Measurements from ENCODE around the gene UBXN2A. TPM values are rescaled to one million over a fixed set of nuclear protein-coding genes. Genes with fewer than 3 reads are reported as not detected.
"Not testable (repeated sequence)": the region's sequence is repeated elsewhere in the genome, so short reads cannot be mapped to it uniquely, and the experiment has no call there.

The UBXN2A gene
- total RNA-seq, 1 experiment from 2014 or later: 39.9 TPM

- peak in 1 of 2 experiments; percentile 48 for DNase-seq
- Histone ChIP-seq H3K27ac (peak overlapping the region; percentile 97), H3K4me3 (peak overlapping the region; percentile 95), H3K27me3 (no peaks in the 10 kb centered on the region), H3K9me3 (replicated peaks) (no peaks in the 10 kb centered on the region), H3K4me1 (no peaks in the 10 kb centered on the region), H3K36me3 (no peaks in the 10 kb centered on the region)
Measured at GRCh38 chr2:23924589-23925359, 15.5 kb upstream of the UBXN2A start.

GRCh38 chr2:23925702-23926289 is 14.5 kb upstream of the UBXN2A start:
- Histone ChIP-seq H3K36me3 (no peaks in the 10 kb centered on the region), H3K4me3 (peak overlapping the region; percentile 95), H3K4me1 (no peaks in the 10 kb centered on the region), H3K9me3 (replicated peaks) (no peaks in the 10 kb centered on the region), H3K27me3 (no peaks in the 10 kb centered on the region), H3K27ac (peak overlapping the region; percentile 97)
- DNase-seq: peak; percentile 65 to 83

DNA sequence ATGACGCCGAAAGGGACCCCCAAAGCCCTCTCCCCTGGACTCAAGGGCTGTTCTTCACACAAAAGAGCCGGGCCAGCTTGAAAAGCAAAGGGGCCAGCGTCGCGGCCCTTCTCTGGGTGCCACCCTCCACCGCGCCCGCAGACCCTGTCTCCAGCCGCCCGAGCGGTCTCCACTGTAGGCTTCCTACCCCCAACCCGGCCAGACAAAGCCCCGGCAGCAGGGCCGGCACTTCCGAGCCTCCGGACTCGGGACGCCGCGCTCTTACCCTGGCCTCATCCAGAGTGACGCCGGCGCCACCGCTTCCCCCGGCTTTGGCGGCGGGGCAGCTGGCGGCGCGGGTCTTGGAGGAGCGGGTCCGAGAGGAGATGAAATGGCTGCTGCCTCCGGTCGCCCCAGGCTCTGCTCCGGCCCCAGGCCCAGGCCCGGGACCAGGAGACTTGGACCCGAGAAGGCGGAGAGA is 13.9 kb upstream of the UBXN2A start:
- Histone ChIP-seq H3K4me1 (no peaks in the 10 kb centered on the region), H3K4me3 (peak overlapping the region; percentile 95), H3K9me3 (replicated peaks) (no peaks in the 10 kb centered on the region), H3K36me3 (no peaks in the 10 kb centered on the region), H3K27ac (peak overlapping the region; percentile 97), H3K27me3 (no peaks in the 10 kb centered on the region)
- peak; percentile 67 to 75 for DNase-seq

DNA sequence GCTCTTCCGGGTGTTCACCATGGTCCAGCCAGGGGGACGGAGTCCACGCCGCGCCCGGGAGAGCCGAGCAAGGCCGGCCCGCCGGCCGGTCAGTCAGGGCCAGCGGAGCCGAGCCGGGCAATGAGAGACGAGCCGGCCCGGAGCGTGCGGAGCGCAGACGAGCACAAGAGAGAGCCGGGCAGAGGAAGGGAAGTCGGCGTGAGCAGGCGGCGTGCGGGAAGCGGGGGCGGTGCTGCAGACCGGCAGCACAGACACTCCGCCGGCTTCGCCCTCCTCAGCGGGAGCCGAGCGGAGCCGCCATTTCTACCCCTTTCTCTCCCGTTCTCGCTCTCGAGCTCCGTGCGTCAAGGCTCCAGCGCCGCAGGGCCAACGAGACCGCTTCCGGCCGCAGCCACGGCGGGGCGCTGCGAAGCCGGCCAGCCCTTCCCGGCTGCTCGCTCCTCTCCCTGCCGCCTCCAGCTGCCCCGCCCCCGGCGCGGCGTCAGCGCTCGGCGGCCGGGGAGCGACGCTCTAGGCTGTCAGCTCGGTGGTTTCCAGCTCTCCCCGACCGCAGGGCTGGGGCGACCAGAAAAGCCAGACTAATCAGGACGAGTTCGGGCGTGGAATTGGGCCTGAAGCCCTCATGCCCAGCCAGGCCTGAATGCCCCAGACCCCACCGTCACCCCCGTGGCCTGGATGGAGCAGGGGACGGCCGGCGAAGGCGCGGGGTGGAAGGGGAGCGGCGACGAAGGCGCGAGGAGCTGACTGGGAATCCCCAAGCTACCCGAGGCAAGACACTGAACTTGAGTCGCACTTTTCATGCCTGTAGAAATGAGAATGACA is 13.3 kb upstream of the UBXN2A start, which contains the start of gene ATAD2B:
Gene ATAD2B, minus strand, starts transcription at position 374 of the 822 bp plus-strand sequence. Its CDS starts 353 bp downstream, at position 21.
- Histone ChIP-seq H3K27ac (peak within 1 kb of the TSS; percentile 97), H3K36me3 (no peaks in the 10 kb centered on the region), H3K4me3 (peak within 1 kb of the TSS; percentile 95), H3K4me1 (no peaks in the 10 kb centered on the region), H3K27me3 (no peaks in the 10 kb centered on the region), H3K9me3 (replicated peaks) (no peaks in the 10 kb centered on the region)
- peak; percentile 94 to 98 for DNase-seq

GRCh38 chr2:23934259-23934658 is 6.0 kb upstream of the UBXN2A start:
- H3K36me3 ChIP-seq: no peaks in the 10 kb centered on the region
- no peaks in the 10 kb centered on the region for H3K9me3 ChIP-seq (replicated peaks)
- H3K27ac ChIP-seq: no peak overlapping the region
- H3K4me1 ChIP-seq: no peaks in the 10 kb centered on the region
- H3K4me3 ChIP-seq: no peak overlapping the region
- no peak for DNase-seq
- H3K27me3 ChIP-seq: no peaks in the 10 kb centered on the region

DNA sequence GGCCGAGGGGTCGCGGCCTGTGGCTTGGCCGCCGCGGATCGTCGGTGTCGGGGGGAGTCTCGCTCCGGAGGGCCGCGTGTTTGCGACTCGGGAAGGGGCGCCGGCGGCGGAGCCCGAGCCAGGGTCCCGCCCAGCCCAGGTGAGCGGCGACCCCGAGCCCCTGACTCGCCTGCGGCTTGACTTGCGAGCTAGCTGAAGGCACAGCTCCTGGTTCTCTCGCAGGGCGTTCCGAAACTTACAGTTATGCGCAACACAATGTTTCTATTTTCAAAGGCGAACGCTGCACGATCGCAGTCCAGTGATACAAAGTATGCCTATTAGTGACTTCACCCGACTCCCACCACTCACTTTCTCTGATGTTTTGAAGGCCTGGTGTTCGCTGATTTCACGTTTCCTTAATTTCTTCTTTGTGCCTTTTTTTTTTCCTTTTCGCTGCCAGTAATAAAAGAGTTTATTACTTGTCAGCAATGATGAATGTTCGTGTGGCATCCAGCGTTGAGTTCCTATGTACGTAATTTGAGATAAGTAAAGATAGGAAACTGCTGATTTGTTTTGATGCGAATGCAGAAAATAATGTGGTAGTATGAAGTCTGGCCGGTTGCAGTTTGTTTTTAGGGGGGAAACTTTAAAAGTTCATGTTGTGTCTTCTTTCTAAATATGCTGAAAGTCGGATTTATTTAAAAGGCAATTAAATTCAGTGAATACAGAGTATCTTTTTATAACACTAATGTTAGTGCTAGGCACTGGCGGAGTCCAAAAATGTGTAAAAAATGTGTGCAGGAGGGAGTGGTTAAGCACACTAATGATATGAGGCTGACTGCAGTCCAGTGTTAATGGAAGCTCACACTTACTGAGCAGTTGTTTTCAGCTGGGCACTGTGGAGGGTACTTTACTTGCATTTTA is 706 bp downstream of the UBXN2A start:
- DNase-seq: peak; percentile 67 to 77
- Histone ChIP-seq H3K4me3 (peak overlapping the region; percentile 79), H3K27ac (peak overlapping the region; percentile 56), H3K36me3 (peaks cover 9% of the 10 kb centered on the region; the same call in 1 of the 2 replicates), H3K4me1 (peaks cover 12% of the 10 kb centered on the region; the same call in 1 of the 2 replicates), H3K9me3 (replicated peaks) (no peaks in the 10 kb centered on the region), H3K27me3 (no peaks in the 10 kb centered on the region)

- Histone ChIP-seq H3K9me3 (replicated peaks) (no peaks in the 10 kb centered on the region), H3K36me3 (peaks cover 9% of the 10 kb centered on the region; the same call in 1 of the 2 replicates), H3K4me3 (peak overlapping the region; percentile 79), H3K4me1 (peaks cover 12% of the 10 kb centered on the region; the same call in 1 of the 2 replicates), H3K27me3 (no peaks in the 10 kb centered on the region), H3K27ac (no peak overlapping the region)
- DNase-seq: no peak
Measured at GRCh38 chr2:23941644-23942043, 1.4 kb downstream of the UBXN2A start.

DNA sequence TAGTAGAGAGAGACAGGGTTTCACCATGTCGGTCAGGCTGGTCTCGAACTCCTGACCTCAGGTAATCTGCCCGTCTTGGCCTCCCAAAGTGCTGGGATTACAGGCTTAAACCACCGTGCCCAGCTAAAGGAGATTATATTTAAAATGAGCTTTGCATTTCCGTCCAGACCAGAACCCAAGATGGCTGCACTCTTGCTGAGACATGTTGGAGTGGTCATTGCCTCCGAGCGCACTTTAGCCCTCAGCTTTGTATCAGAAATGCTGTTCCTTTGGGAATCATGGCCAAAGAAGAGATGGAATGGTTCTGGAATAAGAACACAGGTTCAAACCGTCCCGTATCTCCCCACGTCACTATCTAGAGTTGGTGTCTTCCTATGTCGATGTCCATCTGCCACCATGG is 3.4 kb downstream of the UBXN2A start:
- no peaks in the 10 kb centered on the region for H3K27me3 ChIP-seq
- no peak overlapping the region for H3K4me3 ChIP-seq
- H3K27ac ChIP-seq: no peak overlapping the region
- DNase-seq: no peak
- H3K36me3 ChIP-seq: peaks cover 9% of the 10 kb centered on the region; the same call in 1 of the 2 replicates
- H3K9me3 ChIP-seq (replicated peaks): no peaks in the 10 kb centered on the region
- H3K4me1 ChIP-seq: peaks cover 12% of the 10 kb centered on the region; the same call in 1 of the 2 replicates

GRCh38 chr2:23944527-23944926 is 4.3 kb downstream of the UBXN2A start:
- Histone ChIP-seq H3K27ac (no peak overlapping the region), H3K27me3 (no peaks in the 10 kb centered on the region), H3K4me3 (no peak overlapping the region), H3K36me3 (peaks cover 9% of the 10 kb centered on the region; the same call in 1 of the 2 replicates), H3K9me3 (replicated peaks) (no peaks in the 10 kb centered on the region), H3K4me1 (peaks cover 12% of the 10 kb centered on the region; the same call in 1 of the 2 replicates)
- peak; percentile 24 to 58 for DNase-seq

GRCh38 chr2:23944976-23945375 is 4.7 kb downstream of the UBXN2A start:
- Histone ChIP-seq H3K36me3 (peaks cover 9% of the 10 kb centered on the region; the same call in 1 of the 2 replicates), H3K27me3 (no peaks in the 10 kb centered on the region), H3K9me3 (replicated peaks) (no peaks in the 10 kb centered on the region), H3K4me1 (peaks cover 12% of the 10 kb centered on the region; the same call in 1 of the 2 replicates), H3K4me3 (no peak overlapping the region), H3K27ac (no peak overlapping the region)
- DNase-seq: no peak

DNA sequence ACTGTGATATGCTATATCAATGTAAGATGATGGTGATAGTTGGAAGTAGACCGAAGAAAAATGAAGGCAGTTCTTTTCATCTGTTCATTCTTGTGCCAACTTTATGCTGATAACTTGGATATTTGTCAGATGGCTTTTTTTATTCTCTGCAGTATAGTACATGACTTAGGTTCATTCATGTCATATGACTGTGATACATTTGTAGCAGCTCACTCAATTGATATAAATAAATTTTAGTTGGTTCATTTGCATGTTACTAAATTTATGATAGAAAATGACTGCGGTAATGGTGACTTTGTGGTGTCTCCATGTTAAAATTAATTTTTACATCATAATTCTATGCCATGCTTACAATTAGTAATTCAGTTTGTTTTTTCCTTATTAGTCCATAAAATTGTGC is 7.1 kb downstream of the UBXN2A start:
- H3K4me3 ChIP-seq: no peak overlapping the region
- H3K36me3 ChIP-seq: peaks cover 13% of the 10 kb centered on the region
- no peaks in the 10 kb centered on the region for H3K27me3 ChIP-seq
- 0 out of 2 replicates have a peak, but pooled peaks cover 6% of the 10 kb centered on the region for H3K4me1 ChIP-seq
- no peak for DNase-seq
- no peak overlapping the region for H3K27ac ChIP-seq
- H3K9me3 ChIP-seq (replicated peaks): no peaks in the 10 kb centered on the region

DNA sequence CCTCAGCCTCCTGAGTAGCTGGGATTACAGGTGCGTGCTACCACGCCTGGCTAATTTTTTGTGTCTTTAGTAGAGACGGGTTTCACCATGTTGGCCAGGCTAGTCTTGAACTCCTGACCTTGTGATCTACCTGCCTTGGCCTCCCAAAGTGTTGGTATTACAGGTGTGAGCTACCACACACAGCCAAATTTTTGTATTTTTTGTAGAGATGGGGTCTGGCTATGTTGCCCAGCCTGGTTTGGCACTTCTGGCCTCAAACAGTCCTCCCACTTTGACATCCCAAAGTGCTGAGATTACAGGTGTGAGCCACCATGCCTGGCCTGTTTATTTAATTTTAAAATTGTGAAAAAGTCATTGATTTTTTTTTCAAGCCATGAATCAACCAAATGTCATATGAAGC is 12.3 kb downstream of the UBXN2A start:
- H3K27me3 ChIP-seq; H3K27ac ChIP-seq; DNase-seq; H3K36me3 ChIP-seq; H3K4me3 ChIP-seq; H3K9me3 ChIP-seq (replicated peaks); H3K4me1 ChIP-seq: not testable (repeated sequence)

DNA sequence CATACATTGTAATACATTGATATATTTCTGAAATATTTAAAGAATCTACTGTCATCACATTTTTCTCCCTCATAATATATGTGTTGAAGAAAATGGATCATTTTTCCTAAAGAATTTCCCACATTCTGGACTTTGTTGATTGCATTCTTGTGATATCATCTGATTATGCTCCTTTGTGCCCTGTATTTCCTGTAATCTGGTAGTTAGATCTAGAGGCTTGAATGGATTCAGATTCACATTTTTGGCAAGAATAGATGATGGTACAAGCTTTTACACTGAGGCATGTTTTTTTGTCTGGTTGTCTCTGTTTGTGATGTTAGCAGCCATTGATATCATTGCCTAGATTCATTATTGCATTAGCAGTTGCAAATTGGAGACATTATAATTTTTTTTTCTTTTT is 13.4 kb downstream of the UBXN2A start:
- Histone ChIP-seq H3K36me3 (peaks cover 9% of the 10 kb centered on the region), H3K27ac (no peak overlapping the region), H3K4me1 (no peaks in the 10 kb centered on the region), H3K4me3 (no peak overlapping the region), H3K27me3 (no peaks in the 10 kb centered on the region), H3K9me3 (replicated peaks) (no peaks in the 10 kb centered on the region)
- no peak for DNase-seq

All from SJCRH30 (cell line).